Measurements from ENCODE around the gene CIRBP. TPM values are rescaled to one million over a fixed set of nuclear protein-coding genes. Genes with fewer than 3 reads are reported as not detected.

CIRBP gene
- total RNA-seq, 1 donor from 2014 or later: 184 TPM

DNA sequence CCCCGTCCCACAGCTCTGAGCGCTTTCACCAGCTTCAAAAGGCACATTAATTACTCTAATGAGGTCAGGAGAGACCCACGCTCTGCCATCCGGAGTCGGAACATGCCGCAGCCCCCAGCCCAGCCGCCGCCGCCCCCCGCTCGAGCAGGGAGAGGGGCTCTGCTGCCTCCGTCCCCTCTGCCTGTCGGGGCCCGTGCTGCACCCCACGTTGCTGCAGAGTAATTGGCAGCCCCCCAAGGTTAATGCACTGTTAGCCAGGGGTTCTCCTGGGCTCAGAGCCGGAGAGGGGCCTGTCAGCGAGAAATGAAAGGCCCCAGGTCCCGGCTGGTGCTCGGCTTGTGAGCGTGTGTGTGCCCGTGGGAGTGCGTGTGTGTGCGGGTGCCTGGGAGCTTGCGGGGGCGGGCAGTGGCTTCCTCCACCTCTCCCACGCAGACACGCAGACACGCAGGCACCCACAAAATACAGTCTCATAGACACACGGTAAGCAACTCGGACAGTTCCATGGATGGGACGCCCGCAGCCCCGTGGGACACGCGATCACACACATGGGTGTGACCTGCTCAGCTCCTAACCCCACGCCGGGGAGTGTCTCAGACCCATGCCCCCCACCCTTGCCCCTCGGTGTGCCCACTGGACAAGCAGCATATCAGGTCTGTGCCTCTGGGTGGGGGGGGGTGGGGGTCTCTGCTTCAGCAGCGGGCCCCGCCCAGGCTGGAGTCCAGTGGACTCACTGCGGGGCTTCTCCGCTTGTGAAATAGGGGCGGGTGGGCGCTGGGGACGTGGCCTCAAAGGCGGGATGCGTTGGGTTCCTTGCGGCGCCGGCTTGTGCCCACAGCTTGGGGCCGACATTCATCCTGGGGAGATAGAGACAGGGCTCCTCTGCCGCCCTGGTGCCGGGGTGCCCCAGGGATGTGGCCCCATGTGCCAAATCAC, 11.8 kb downstream of the CIRBP start:
- FAIRE-seq (no peak), DNase-seq (ENCODE audit: low read depth) (no peak)
- Histone ChIP-seq H3K36me3 (ENCODE audit: insufficient read depth, low read length) (peaks cover 5% of the 10 kb centered on the region), H3K4me1 (ENCODE audit: insufficient read depth, low read length) (peaks cover 9% of the 10 kb centered on the region), H4K20me1 (ENCODE audit: insufficient read depth, low read length) (peaks cover 30% of the 10 kb centered on the region), H3K9ac (ENCODE audit: low read length) (no peak overlapping the region), H3K4me3 (ENCODE audit: insufficient read depth, low read depth, low read length) (no peak overlapping the region), H3K27ac (ENCODE audit: low read depth, low read length) (no peak overlapping the region), H3K9me3 (ENCODE audit: insufficient read depth, low read depth, low read length) (no peaks in the 10 kb centered on the region), H3K27me3 (ENCODE audit: insufficient read depth, low read length) (peaks cover 11% of the 10 kb centered on the region), H3K79me2 (ENCODE audit: insufficient read depth, low read length) (peaks cover 15% of the 10 kb centered on the region), H2AFZ (ENCODE audit: low read depth, low read length) (no peak overlapping the region), H3K4me2 (ENCODE audit: low read length) (no peak overlapping the region)
- TF ChIP-seq EZH2 (IDR thresholded peaks at IDR 0.05; ENCODE audit: insufficient read depth, low read length): no peak
- TF ChIP-seq, protein P1, sequence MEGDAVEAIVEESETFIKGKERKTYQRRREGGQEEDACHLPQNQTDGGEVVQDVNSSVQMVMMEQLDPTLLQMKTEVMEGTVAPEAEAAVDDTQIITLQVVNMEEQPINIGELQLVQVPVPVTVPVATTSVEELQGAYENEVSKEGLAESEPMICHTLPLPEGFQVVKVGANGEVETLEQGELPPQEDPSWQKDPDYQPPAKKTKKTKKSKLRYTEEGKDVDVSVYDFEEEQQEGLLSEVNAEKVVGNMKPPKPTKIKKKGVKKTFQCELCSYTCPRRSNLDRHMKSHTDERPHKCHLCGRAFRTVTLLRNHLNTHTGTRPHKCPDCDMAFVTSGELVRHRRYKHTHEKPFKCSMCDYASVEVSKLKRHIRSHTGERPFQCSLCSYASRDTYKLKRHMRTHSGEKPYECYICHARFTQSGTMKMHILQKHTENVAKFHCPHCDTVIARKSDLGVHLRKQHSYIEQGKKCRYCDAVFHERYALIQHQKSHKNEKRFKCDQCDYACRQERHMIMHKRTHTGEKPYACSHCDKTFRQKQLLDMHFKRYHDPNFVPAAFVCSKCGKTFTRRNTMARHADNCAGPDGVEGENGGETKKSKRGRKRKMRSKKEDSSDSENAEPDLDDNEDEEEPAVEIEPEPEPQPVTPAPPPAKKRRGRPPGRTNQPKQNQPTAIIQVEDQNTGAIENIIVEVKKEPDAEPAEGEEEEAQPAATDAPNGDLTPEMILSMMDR (IDR thresholded peaks at IDR 0.05; ENCODE audit: insufficient read depth, low read depth, low read length): no peak
- Mint-ChIP-seq H3K4me1 (ENCODE audit: low read depth, unreplicated experiment) (peaks cover 1% of the 10 kb centered on the region), H3K4me3 (ENCODE audit: unreplicated experiment) (peak overlapping the region; percentile 66), H3K27ac (ENCODE audit: unreplicated experiment) (peak overlapping the region; percentile 77), H3K9me3 (ENCODE audit: unreplicated experiment) (no peaks in the 10 kb centered on the region), H3K36me3 (ENCODE audit: low read depth, unreplicated experiment) (peaks cover 4% of the 10 kb centered on the region), H3K27me3 (ENCODE audit: low read depth, unreplicated experiment) (peaks cover 6% of the 10 kb centered on the region)

DNA sequence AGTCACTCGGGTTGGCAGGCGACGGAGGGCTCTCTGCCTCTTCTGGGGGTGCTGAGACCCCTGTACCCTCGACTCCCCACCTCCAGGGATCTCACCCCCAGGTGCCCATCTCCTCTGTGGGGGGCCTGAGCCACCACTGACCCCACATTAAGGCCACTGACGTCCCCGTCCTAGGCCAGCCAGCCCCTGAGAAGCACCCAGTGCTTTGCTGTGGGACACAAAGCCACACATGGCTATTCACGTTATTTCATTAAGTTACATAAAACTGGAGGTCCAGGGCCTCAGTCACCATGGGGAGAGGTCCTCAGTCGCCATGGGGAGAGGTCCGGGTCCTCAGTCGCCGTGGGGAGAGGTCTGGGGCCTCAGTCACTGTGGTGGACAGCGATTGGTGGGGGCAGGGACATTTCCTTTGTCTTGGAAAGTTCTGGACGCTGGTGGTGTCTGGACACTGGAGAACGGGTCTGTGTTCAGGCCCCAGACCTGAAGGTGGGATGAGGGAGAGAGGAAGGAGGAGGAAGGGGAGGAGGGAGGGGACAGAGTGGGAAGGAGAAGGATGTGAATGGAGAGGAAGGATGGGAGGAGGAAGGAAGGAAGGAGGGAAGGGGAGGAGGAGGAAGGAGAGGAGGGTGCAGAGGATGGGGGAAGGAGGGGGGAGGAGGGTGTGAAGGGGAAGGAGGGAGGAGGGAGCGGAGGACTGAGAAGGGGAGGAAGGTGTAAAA, 12.6 kb downstream of the CIRBP start:
- Mint-ChIP-seq H3K36me3 (ENCODE audit: low read depth, unreplicated experiment) (peaks cover 4% of the 10 kb centered on the region), H3K4me3 (ENCODE audit: unreplicated experiment) (peak overlapping the region; percentile 34), H3K27me3 (ENCODE audit: low read depth, unreplicated experiment) (peaks cover 6% of the 10 kb centered on the region), H3K4me1 (ENCODE audit: low read depth, unreplicated experiment) (peaks cover 1% of the 10 kb centered on the region), H3K27ac (ENCODE audit: unreplicated experiment) (no peak overlapping the region), H3K9me3 (ENCODE audit: unreplicated experiment) (no peaks in the 10 kb centered on the region)
- Histone ChIP-seq H3K9me3 (ENCODE audit: insufficient read depth, low read depth, low read length) (no peaks in the 10 kb centered on the region), H3K36me3 (ENCODE audit: insufficient read depth, low read length) (peaks cover 5% of the 10 kb centered on the region), H3K4me2 (ENCODE audit: low read length) (no peak overlapping the region), H3K27ac (ENCODE audit: low read depth, low read length) (no peak overlapping the region), H3K27me3 (ENCODE audit: insufficient read depth, low read length) (peaks cover 15% of the 10 kb centered on the region), H2AFZ (ENCODE audit: low read depth, low read length) (no peak overlapping the region), H3K9ac (ENCODE audit: low read length) (no peak overlapping the region), H3K4me1 (ENCODE audit: insufficient read depth, low read length) (peaks cover 1% of the 10 kb centered on the region), H3K79me2 (ENCODE audit: insufficient read depth, low read length) (peaks cover 6% of the 10 kb centered on the region), H3K4me3 (ENCODE audit: insufficient read depth, low read depth, low read length) (no peak overlapping the region), H4K20me1 (ENCODE audit: insufficient read depth, low read length) (peaks cover 30% of the 10 kb centered on the region)
- FAIRE-seq: no peak
- no peak for DNase-seq (ENCODE audit: low read depth)
- no peak for TF ChIP-seq EZH2 (IDR thresholded peaks at IDR 0.05; ENCODE audit: insufficient read depth, low read length)
- TF ChIP-seq, protein P1 (IDR thresholded peaks at IDR 0.05; ENCODE audit: insufficient read depth, low read depth, low read length): no peak

Data from astrocyte (in vitro differentiated cells and primary cell).